NT2/D1 (cell line): ENCODE measurements around the gene CDK11B.

Source experiments
- DNase-seq: peaks from one replicate; pipeline ENCODE4 v3.0.0-alpha.2; 2011; ENCODE audit warnings: low read depth, low spot score
- H3K27me3 ChIP-seq: 2 replicates; pipeline ENCODE4 v1.6.0; 2011; ENCODE audit warnings: mild to moderate bottlenecking; ENCODE audit not compliant: insufficient read length, insufficient read depth
- H3K36me3 ChIP-seq: 2 replicates; pipeline ENCODE4 v1.6.1; 2011; ENCODE audit warnings: mild to moderate bottlenecking, low read length, mixed read lengths; ENCODE audit not compliant: insufficient read depth, insufficient read length
- H3K4me1 ChIP-seq: 2 replicates; pipeline ENCODE4 v1.5.1; 2011; ENCODE audit not compliant: insufficient read depth, insufficient read length
- H3K4me3 ChIP-seq: 2 replicates; pipeline ENCODE4 v1.5.1; 2011; ENCODE audit warnings: low read depth; ENCODE audit not compliant: insufficient read length
- H3K9ac ChIP-seq: 2 replicates; pipeline ENCODE4 v1.6.0; 2011; ENCODE audit warnings: low read depth; ENCODE audit not compliant: insufficient read length
- H3K9me3 ChIP-seq: 2 replicates; pipeline ENCODE4 v1.5.1; 2011; ENCODE audit warnings: mild to moderate bottlenecking, low read length; ENCODE audit not compliant: insufficient read depth
- SUZ12 ChIP-seq: IDR thresholded peaks from 2 replicates; pipeline ENCODE4 v1.6.1; 2011; ENCODE audit not compliant: insufficient read length, insufficient read depth; ENCODE audit errors: extremely low read depth
- YY1 ChIP-seq: IDR thresholded peaks from 2 replicates; pipeline ENCODE4 v1.6.1; 2011; ENCODE audit not compliant: insufficient read length, insufficient read depth
- ZNF274 ChIP-seq: IDR thresholded peaks from 2 replicates; pipeline ENCODE4 v1.6.1; 2011; ENCODE audit warnings: mild to moderate bottlenecking, low read depth, low read length

The CDK11B gene

DNA sequence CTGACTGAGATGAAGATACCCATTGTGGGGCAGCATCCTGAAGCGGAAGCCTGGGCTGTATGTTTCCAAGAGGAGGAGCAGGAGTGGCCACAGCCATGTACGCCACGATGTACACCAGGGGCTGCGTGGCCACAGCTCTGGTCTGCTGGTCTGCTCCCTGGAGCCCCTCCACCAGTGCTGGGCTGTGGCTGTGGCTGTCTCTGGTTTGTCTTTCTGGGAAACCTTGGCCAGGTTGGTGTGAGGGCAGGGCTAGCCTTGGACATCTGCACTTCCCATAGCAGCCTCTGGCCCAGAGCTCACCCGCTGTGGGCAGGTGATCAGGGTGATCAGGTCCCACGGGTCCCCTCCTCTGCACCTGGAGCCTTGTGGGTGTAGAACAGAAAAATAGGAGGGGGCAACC lies 40.9 kb downstream of the CDK11B start:
- TF ChIP-seq ZNF274 (no peak), YY1 (no peak), SUZ12 (no peak)
- H3K9ac ChIP-seq, result no peak overlapping the region
- H3K9me3 ChIP-seq, result no peaks in the 10 kb centered on the region
- H3K4me3 ChIP-seq, result no peak overlapping the region
- DNase-seq, result no peak
- peaks cover 22% of the 10 kb centered on the region for H3K36me3 ChIP-seq
- peaks cover 7% of the 10 kb centered on the region for H3K27me3 ChIP-seq
- H3K4me1 ChIP-seq, result peaks cover 19% of the 10 kb centered on the region

DNA sequence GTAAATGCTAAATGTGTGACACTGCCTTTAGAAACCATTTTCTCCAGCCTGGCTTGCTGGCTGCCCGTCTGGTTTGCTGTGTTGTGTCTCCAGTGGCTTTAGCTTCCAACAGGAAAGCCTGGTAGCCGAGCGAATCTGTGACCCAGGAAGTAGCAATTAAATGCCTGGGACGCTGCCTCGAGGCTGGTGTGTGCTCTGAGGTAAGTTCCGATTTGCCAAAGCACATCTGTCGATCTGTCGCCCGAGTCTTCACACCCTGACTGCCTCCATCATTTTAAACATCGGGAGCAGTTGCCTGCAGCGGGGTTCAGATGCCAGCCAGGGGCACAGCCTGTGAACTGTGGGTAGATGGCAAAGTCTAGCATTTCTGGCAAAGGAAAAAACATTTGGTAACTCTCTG lies 41.3 kb downstream of the CDK11B start:
- Histone ChIP-seq H3K4me3 (no peak overlapping the region), H3K4me1 (peaks cover 19% of the 10 kb centered on the region), H3K9ac (peak overlapping the region; percentile 36), H3K36me3 (peaks cover 22% of the 10 kb centered on the region), H3K9me3 (no peaks in the 10 kb centered on the region), H3K27me3 (peaks cover 7% of the 10 kb centered on the region)
- DNase-seq, result no peak
- TF ChIP-seq YY1 (no peak), SUZ12 (no peak), ZNF274 (no peak)

DNA sequence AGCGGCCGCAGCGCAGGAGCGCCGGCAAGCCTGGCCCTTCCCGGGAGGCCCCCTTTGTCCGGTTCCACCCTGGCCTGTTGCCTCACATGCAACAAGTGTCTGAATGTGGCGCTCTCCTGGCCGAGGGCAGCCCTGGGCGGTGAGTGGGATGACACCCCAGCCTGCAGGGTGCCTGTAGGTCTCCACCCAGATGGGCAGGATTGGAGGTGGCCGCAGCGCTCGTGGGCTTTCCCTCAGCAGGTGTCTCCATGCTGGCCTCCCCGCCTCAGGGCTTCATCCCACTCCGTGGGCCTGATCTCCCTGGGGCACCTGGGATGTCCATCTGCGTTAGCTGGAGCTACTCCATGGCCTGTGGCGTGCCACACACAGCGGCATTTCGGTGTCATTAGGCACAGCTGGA lies 42.0 kb downstream of the CDK11B start:
- no peak for DNase-seq
- Histone ChIP-seq H3K4me3 (peak overlapping the region; percentile 95), H3K9ac (peak overlapping the region; percentile 99)

DNA sequence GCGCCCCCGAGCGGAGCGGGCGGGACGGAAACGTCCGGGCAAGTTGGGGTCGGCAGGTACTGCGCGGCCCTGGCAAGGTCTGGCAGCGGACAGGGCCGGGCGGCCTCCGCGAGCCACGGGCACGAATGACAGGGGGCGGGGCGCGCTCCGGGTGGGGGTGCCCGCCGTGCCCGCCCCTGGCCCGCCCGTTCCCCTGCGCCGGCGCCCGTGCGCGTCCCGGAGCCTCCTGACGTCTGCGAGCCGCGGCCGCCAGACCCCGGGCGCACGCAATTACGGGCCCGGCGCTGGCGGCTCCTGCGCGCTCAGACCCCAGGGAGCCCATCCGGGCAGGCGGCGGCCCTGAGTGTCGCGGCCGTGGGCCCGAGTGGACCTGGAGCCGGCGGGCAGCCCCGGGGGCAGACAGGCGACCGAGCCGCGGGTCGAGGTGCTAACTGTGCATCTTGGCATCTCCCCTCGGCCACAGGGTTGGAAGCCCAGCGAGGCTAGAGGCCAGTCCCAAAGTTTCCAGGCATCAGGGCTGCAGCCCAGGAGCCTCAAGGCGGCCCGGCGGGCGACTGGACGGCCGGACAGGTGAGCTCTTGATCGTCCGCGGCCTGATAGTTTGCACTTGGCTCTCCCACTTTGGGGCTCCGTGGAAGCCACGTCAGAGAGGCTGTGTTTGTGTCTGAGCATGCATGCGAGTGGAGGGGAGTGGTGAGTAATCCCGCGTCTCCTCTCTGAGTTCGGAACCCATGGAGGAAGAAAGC lies 42.6 kb downstream of the CDK11B start:
- peaks cover 7% of the 10 kb centered on the region for H3K27me3 ChIP-seq
- TF ChIP-seq ZNF274, result no peak
- TF ChIP-seq YY1, result no peak
- TF ChIP-seq SUZ12, result no peak
- H3K4me3 ChIP-seq, result peak overlapping the region; percentile 95
- peak overlapping the region; percentile 99 for H3K9ac ChIP-seq
- H3K4me1 ChIP-seq, result peaks cover 18% of the 10 kb centered on the region
- DNase-seq, result no peak
- H3K36me3 ChIP-seq, result peaks cover 22% of the 10 kb centered on the region
- H3K9me3 ChIP-seq, result no peaks in the 10 kb centered on the region

More for the DNA sequence above, 42.0 kb downstream of the CDK11B start:
- TF ChIP-seq YY1 (no peak), SUZ12 (no peak), ZNF274 (no peak)
- Histone ChIP-seq H3K4me1 (peaks cover 19% of the 10 kb centered on the region), H3K9me3 (no peaks in the 10 kb centered on the region), H3K27me3 (peaks cover 7% of the 10 kb centered on the region), H3K36me3 (peaks cover 22% of the 10 kb centered on the region)

DNA sequence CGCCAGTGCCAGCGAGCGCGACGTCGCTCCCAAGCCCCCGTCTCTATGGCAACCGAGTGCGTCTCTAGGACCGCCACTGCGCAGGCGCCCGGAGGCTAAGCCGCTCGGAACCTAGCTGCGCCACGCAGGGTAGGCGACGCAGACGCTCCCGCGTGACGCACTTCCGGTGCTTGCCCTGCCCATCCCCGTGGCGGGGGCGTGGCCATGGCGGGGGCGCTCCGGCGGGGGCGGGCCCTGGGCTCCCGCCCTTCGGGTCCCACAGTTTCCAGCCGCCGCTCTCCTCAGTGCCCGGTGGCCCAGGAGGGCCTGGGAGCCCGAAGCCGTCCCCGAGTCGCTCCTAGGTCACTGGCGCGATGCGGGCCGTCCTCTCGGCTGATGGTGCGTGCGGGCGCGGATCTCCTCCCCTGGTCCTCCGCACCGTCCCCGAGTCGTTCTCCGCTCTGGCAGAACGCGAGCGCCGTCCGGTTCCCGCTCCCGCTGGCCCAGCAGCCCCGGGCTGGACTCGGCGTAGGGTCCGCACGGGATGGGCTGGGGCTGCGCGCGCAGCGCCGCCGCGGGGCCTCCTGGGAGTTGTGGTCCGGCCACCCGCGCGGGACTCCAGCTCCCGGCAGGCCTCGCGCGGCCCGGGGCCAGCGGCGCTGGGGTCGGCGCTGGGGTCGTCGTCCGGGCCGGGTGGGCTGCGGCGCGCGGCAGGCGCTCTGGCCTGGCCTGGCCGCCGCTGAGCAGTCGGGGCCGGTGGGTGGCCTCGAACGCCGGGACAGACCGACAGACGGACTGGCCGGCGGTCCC lies 43.4 kb downstream of the CDK11B start, which contains the start of gene MIB2:
Gene MIB2 (plus strand): TSS at position 245 of the 789 bp plus-strand sequence. CDS start 7,953 bp downstream, outside the sequence.
- H3K4me3 ChIP-seq, result peak within 1 kb of the TSS; percentile 95

DNA sequence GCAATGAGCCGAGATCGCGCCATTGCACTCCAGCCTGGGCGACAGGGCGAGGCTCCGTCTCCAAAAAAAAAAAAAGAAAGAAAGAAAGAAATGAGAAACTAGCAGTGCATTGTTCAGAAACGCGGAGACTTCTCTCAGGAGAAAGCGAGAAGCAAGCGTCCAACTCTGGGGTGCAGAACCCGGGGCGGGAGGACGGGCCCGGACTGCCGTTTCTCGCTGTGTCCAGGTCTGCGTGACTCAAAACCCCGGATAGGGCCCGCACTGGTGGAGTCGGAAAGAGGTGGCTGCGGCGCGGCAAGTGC lies 43.9 kb downstream of the CDK11B start:
- Histone ChIP-seq H3K4me1 (peaks cover 10% of the 10 kb centered on the region), H3K4me3 (peak overlapping the region; percentile 95), H3K9ac (peak overlapping the region; percentile 85), H3K27me3 (peaks cover 7% of the 10 kb centered on the region), H3K9me3 (no peaks in the 10 kb centered on the region), H3K36me3 (peaks cover 22% of the 10 kb centered on the region)
- no peak for DNase-seq
- no peak for TF ChIP-seq ZNF274
- no peak for TF ChIP-seq SUZ12
- TF ChIP-seq YY1, result no peak

More for the DNA sequence above, 43.4 kb downstream of the CDK11B start, which contains the start of gene MIB2:
- Histone ChIP-seq H3K36me3 (peaks cover 22% of the 10 kb centered on the region), H3K9ac (peak within 1 kb of the TSS; percentile 99), H3K4me1 (peaks cover 13% of the 10 kb centered on the region), H3K9me3 (no peaks in the 10 kb centered on the region), H3K27me3 (peaks cover 7% of the 10 kb centered on the region)
- TF ChIP-seq ZNF274, result no peak
- TF ChIP-seq SUZ12, result no peak
- TF ChIP-seq YY1, result no peak
- peak; percentile 90 for DNase-seq
